HG03196 (cell line): ENCODE data around the gene TENM4.
A peak's percentile ranks its signal among the peaks of the same experiment; 100 is the strongest.

Source experiments
- ATAC-seq: cut with Tn5 transposase; IDR thresholded peaks from one replicate; pipeline ENCODE4 v1.9.1; 2021; ENCODE audit not compliant: unreplicated experiment

The TENM4 gene

GRCh38 chr11:78735711-78736110 is 705.1 kb downstream of the TENM4 start:
- ATAC-seq, result no peak

- no peak for ATAC-seq
Observed at GRCh38 chr11:78733031-78733430, 707.8 kb downstream of the TENM4 start.

DNA sequence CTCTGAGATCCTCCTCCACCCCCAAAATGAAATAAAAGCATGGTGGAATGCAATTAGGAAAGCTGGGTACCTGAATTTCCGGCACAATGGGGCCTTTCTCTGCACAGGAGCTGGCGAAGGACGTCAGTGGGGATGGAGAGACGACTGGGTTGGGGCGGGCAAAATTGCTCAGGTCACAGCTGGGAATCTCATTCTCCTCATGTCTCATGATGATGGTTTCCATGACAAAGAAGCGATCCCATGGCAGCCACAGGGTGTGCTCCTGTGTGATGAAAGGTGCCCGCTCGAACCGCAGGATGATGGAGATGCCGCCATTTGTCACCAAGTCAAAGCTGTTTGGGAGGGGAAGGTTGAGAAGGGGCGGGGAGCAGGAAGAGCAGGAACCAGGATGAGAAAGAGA is 708.6 kb downstream of the TENM4 start:
- no peak for ATAC-seq

GRCh38 chr11:78731027-78731426 is 709.8 kb downstream of the TENM4 start:
- no peak for ATAC-seq

DNA sequence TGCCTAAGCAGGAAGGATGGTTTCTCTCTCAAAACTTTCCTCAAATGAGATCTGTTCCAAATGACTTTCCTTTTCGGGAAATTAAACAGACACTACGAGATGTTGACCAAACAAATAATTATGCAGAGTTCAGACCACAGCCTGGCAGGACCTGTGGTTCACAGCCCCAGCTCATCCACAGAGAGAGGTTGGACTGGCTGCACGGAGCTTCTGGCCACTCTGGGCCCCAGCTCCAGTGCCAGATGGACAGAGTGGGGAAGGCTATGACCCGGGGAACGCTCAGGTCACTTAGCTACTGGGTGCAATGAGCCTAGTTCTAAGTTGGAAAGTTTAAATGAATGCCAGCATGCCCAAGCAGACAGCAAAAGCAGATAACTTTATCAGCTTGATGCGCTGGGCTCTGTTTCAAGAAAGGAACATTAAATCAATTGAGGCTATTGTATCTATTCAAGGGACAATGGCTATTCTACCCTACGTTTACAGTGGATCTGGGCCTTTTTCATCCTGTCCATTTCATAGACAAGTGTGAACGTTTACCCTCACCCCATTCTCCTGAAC is 710.5 kb downstream of the TENM4 start:
- ATAC-seq, result no peak

- ATAC-seq, result no peak
Observed at GRCh38 chr11:78727816-78728215, 713.0 kb downstream of the TENM4 start.

DNA sequence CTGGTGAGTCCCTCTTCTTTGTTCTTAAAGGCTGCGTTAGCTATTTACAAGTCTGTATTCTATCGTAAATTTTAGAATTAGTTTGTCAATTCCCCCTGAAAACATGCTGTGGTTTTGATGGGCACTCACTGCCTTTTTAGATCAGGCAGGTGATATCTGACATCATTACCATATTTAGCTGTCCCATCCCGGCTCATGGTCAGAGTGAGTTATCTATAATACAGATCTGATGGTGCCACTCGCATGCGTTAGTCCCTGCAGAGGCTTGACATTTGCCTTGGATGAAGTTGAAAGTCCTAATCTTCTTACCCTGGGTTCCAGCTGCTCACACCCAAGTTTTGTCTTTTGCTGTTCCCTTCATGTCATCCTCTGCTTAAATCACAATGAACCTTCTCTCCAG is 715.6 kb downstream of the TENM4 start:
- no peak for ATAC-seq

DNA sequence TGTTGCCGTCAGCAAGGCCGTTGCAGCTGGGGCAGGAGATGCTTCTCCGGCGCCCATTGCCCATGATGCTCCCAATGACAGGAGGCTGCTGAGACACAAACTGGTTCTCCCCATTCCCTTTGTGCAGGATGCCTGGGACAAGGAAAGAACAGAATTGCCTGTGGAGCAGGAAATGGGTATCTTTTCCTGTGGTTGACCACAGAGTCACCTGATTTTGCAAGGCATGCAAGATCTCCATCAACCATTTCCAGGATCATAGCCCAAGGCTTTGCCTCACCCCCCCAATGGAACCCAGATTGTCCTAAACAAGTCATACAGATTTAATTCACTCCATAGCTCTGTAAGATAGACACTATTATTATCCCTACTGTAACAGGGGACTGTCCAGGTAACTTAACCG is 718.0 kb downstream of the TENM4 start:
- ATAC-seq, result no peak

GRCh38 chr11:78720281-78720989 is 720.4 kb downstream of the TENM4 start:
- no peak for ATAC-seq

DNA sequence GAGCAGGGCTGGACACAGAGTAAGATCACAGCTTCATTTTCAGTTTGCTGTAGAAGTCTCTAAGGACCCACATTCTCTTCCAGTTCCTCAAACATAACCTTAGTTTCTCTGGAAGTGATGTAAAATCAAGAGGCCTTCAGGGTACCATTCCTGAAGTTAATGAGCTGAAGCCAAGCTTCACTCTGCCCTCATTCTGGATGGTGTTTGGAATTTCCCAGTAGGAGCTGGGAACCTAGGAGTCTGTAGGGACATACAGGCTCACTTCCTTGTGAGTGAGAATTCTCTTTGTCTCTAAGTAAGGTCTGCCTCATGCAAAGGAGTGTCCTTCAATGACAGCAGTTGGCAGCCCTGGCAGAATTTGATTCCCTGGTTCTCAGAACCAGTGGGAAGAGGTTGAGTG is 723.8 kb downstream of the TENM4 start:
- ATAC-seq, result no peak

GRCh38 chr11:78715639-78716311 is 725.1 kb downstream of the TENM4 start:
- peak; percentile 58 for ATAC-seq

GRCh38 chr11:78714539-78714938 is 726.3 kb downstream of the TENM4 start:
- no peak for ATAC-seq

- no peak for ATAC-seq
Observed at GRCh38 chr11:78711735-78712134, 729.1 kb downstream of the TENM4 start.

DNA sequence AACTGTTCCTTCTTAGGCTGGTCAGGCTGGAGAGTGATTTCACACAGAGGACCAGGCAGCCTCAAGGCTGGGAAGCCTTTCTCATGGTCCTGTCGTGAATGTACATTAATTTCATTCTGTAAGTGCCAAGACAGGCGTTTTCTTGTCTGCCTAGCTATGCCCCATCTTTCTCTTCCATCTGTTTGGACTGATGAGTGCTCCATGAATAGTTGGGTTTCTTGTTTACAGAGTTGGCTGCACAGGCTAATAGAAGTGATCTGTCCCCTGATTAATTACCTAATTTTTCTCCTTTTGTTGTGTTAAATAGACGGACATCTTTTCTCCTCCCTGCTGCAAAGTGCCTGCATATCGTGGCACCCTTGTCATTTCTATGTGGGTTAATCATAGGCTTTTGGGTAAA is 730.4 kb downstream of the TENM4 start:
- ATAC-seq, result no peak

- ATAC-seq, result no peak
Observed at GRCh38 chr11:78708388-78708787, 732.4 kb downstream of the TENM4 start.

DNA sequence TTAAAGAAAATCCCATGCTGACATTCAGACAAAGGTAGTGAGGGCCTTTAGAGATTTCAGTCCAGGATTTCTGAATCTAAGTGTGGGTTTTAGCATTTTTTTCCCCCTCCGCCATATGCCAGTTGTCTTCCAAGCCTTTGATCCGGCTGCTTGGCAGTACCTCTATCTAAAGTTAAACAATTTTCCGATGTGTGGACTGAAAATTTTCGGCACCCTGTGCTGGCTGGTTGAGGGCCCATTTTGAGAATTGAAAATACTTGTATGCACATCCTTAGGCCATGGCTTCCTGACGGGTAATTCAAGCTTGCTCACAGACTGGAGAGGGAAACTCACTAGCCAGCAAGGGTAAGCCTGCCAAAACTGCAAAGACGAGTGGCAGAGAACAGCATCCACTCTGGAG is 734.3 kb downstream of the TENM4 start:
- no peak for ATAC-seq

DNA sequence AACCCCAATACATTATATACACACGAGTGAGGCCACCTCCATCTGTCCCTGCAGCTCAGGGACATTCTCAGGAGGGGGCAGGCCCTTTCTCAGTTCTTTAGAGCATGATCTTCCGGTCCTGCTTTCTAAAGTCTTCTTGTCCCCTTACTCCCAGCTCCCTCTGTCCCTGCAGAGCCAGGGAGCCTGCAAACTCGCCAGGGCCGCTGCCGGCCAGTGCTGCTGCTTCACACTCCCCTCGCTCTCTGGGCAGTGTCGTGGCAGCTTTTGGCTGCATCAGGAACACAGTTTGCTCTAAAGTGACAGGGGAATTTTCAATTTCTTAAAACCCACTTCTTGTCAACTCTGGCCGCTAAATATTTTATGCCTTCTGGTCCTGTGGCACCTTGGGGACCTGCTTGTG is 736.0 kb downstream of the TENM4 start:
- ATAC-seq, result no peak

DNA sequence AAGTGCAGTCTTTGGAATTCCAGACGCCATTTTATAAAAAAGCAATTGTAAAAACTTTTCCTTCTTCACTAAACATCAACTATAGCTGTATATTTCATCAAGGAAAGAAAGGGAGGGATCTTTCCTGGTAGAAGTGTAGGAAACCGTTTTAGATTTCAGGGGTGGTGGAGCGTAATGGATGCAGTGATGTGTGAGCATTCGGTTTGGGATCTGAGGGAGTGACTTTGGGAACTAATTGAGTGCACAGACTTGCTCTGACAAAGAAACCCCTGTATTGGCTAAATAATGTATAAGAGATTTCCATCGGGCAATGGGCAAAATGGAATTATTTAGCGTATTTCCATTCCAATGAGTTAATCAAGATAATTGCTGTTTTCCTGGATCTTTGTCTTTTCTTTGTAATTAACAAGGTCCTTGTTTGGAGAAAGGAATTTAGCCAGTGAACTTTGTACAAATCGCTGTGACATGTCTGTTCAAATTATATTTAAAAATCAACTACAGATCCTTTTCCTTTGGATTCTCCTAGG is 741.2 kb downstream of the TENM4 start:
- no peak for ATAC-seq

DNA sequence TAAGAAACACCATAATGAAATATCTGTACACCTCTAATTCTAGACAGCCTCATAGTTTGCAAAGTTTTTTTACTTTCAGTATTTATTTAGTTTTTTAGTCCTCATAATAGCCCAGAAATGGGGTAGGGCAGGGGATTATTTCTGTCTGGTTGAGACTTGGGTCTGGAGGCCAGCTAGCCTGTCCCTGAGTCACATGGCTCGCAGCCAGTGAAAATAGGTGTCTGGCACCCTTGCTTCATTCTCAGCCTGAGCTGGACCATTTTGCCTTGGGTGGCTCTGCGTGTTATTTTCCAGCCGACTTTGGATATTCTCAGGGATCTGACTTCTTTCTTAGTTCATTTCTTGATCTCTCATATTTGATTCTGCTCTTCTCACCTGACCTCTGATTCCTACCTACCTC is 742.2 kb downstream of the TENM4 start:
- no peak for ATAC-seq

DNA sequence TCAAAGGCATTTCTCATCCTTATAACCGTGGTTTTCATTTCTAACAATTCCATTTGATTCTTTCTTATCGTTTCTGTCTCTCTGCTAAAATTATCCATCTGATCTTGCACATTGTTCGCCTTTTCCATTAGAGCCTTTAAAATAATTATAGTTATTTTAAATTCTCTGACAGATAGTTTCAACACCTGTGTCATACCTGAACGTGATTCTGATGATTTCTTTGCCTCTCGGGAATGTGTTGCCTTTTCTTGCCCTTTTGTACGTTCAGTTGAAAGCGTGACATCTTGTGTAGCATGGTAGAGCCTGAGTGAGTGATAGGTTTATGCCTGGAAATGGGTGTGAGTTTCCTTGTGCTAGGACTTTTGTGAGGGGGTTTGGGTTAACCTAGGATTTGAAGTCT is 744.7 kb downstream of the TENM4 start:
- ATAC-seq, result no peak

GRCh38 chr11:78694152-78694551 is 746.7 kb downstream of the TENM4 start:
- no peak for ATAC-seq

DNA sequence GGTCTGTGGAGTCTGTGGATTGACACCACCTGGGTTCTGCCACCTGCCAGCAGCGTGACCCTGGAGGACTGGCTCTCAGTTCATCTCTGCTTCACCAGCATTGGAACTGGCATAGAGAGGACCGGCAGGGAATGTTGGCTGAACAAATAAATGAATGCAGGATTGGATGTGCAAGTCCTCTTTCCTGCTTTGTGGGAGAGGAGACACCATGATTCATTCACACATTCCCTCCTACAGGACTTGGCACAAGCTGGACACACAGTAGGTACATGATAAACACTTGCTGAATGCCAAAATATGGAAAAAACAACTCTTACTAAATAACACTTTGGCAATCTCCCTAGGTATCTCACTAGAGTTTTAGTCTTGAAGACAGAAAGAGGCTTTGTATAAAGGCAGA is 749.6 kb downstream of the TENM4 start:
- ATAC-seq, result no peak
